Liver (tissue), 9 donors: ENCODE data around the gene ENTHD1. TPM values are rescaled to one million over a fixed set of nuclear protein-coding genes. Genes with fewer than 3 reads are reported as not detected.
"Not testable (repeated sequence)": the region's sequence is repeated elsewhere in the genome, so short reads cannot be mapped to it uniquely, and the experiment has no call there.

Experiments used
- DNase-seq: peaks from one replicate; pipeline ENCODE4 v3.0.0-alpha.2; 2017; ENCODE audit warnings: low spot score
- H3K27ac ChIP-seq, 2 donors: one replicate each; pipeline ENCODE4 v1.7.0; 2013; ENCODE audit warnings: inconsistent platforms in 2 of 2, low read length in 2 of 2, control low read depth in 1 of 2, low read depth in 1 of 2, mild to moderate bottlenecking in 1 of 2
- H3K27me3 ChIP-seq, 4 donors: one replicate each; pipeline versions ENCODE4 v1.6.1 to v1.7.0; 2013; ENCODE audit warnings: low read length in 3 of 4, inconsistent platforms in 1 of 4, mild to moderate bottlenecking in 1 of 4, moderate library complexity in 1 of 4; ENCODE audit not compliant: control insufficient read depth in 4 of 4, insufficient read depth in 4 of 4
- H3K36me3 ChIP-seq, 4 donors: one replicate each; pipeline versions ENCODE4 v1.6.1 to v1.7.0; 2013; ENCODE audit warnings: low read length in 3 of 4, mild to moderate bottlenecking in 3 of 4, low read depth in 1 of 4, moderate library complexity in 1 of 4; ENCODE audit not compliant: control insufficient read depth in 4 of 4, insufficient read depth in 3 of 4
- H3K4me1 ChIP-seq, 4 donors: one replicate each; pipeline versions ENCODE4 v1.6.1 to v1.7.0; 2013; ENCODE audit warnings: low read length in 3 of 4, mild to moderate bottlenecking in 3 of 4, moderate library complexity in 1 of 4; ENCODE audit not compliant: control insufficient read depth in 4 of 4, insufficient read depth in 4 of 4
- H3K4me3 ChIP-seq, 3 donors: one replicate each; pipeline versions ENCODE4 v1.6.1 to v1.7.0; 2013; ENCODE audit warnings: low read length in 3 of 3, control low read depth in 1 of 3, low read depth in 1 of 3, mild to moderate bottlenecking in 1 of 3
- H3K9ac ChIP-seq, 2 donors: one replicate each; pipeline ENCODE4 v1.7.0; 2013; ENCODE audit warnings: low read length in 2 of 2, mild to moderate bottlenecking in 2 of 2, moderate library complexity in 2 of 2, control low read depth in 1 of 2, low read depth in 1 of 2
- H3K9me3 ChIP-seq, 4 donors: one replicate each; pipeline versions ENCODE4 v1.6.1 to v1.7.0; 2013; ENCODE audit warnings: low read length in 3 of 4; ENCODE audit not compliant: control insufficient read depth in 4 of 4
- EGR1 ChIP-seq, 2 donors: IDR thresholded peaks; 2 replicates each; pipeline ENCODE4 v1.6.1; 2016 to 2018; ENCODE audit warnings: antibody characterized with exemption in 2 of 2, low read depth in 2 of 2
- FOXA1 ChIP-seq: IDR thresholded peaks from 2 replicates; pipeline ENCODE4 v1.6.1; 2016; ENCODE audit warnings: antibody characterized with exemption
- FOXA2 ChIP-seq: IDR thresholded peaks from 2 replicates; pipeline ENCODE4 v1.6.1; 2016; ENCODE audit warnings: antibody characterized with exemption
- HNF4A ChIP-seq, 2 donors: conservative IDR thresholded peaks; 2 replicates each; pipeline ENCODE4 v1.6.1; 2016; ENCODE audit warnings: antibody characterized with exemption in 2 of 2, mild to moderate bottlenecking in 2 of 2
- HNF4G ChIP-seq: IDR thresholded peaks from 2 replicates; pipeline ENCODE4 v1.6.1; 2016; ENCODE audit warnings: antibody characterized with exemption
- JUND ChIP-seq, 2 donors: IDR thresholded peaks; 2 replicates each; pipeline ENCODE4 v1.6.1; 2016; ENCODE audit warnings: antibody characterized with exemption in 2 of 2
- NR2F2 ChIP-seq: IDR thresholded peaks from 2 replicates; pipeline ENCODE4 v1.6.1; 2016; ENCODE audit warnings: antibody characterized with exemption
- RAD21 ChIP-seq, 2 donors: IDR thresholded peaks; 2 replicates each; pipeline ENCODE4 v1.6.1; 2016; ENCODE audit warnings: antibody characterized with exemption in 2 of 2, mild to moderate bottlenecking in 2 of 2
- RXRA ChIP-seq, 2 donors: IDR thresholded peaks; 2 replicates each; pipeline ENCODE4 v1.6.1; 2017 to 2018; ENCODE audit warnings: antibody characterized with exemption in 2 of 2, mild to moderate bottlenecking in 1 of 2
- SP1 ChIP-seq: IDR thresholded peaks from 2 replicates; pipeline ENCODE4 v1.6.1; 2018; ENCODE audit warnings: antibody characterized with exemption, mild to moderate bottlenecking
- YY1 ChIP-seq: IDR thresholded peaks from 2 replicates; pipeline ENCODE4 v1.6.1; 2016; ENCODE audit warnings: antibody characterized with exemption, mild to moderate bottlenecking
- WGBS: extraction: QIAGEN DNeasy Blood & Tissue Kit; methylation state at CpG from one replicate; pipeline ENCODE4 v1.1.7; 2013; 5-methylcytosine and 5-hydroxymethylcytosine counted together
- polyA plus RNA-seq, 2 donors: library from polyadenylated mRNA; stranded (reverse) in 1 of 2; unstranded in 1 of 2; fragments of 200-250 nt in 1 of 2; fragments of >200 nt in 1 of 2; fragmentation: Nextera tagmentation in 1 of 2; extraction: Ambion mirVana in 1 of 2; gene quantifications; one replicate each; pipeline versions ENCODE4 v1.2.1 to v1.2.3, GENCODE V29; 2013 to 2015
- total RNA-seq, 2 donors: library from RNA; depleted of rRNA; stranded (reverse); fragments of >200 nt; gene quantifications; one replicate each; pipeline ENCODE4 v1.2.3, GENCODE V29; 2014
- TF ChIP-seq, protein P1 (sequence below): IDR thresholded peaks from 2 replicates; pipeline ENCODE4 v1.6.1; 2016; ENCODE audit warnings: antibody characterized with exemption, mild to moderate bottlenecking
- TF ChIP-seq, protein P2 (sequence below): IDR thresholded peaks from 2 replicates; pipeline ENCODE4 v1.6.1; 2016; ENCODE audit warnings: antibody characterized with exemption
- TF ChIP-seq, protein P3 (sequence below): IDR thresholded peaks from 2 replicates; pipeline ENCODE4 v1.6.1; 2016; ENCODE audit warnings: antibody characterized with exemption
- TF ChIP-seq, protein P4 (sequence below): IDR thresholded peaks from 2 replicates; pipeline ENCODE4 v1.6.1; 2016; ENCODE audit warnings: antibody characterized with exemption
- TF ChIP-seq, protein P5 (sequence below): fragments of 150-350 bp; IDR thresholded peaks from 2 replicates; pipeline ENCODE4 v1.5.1; 2017; ENCODE audit warnings: improper control_type of control experiment, low read depth, low read length; ENCODE audit not compliant: missing input control
- donor health status: healthy.
- donor health status: healthy.
- donor health status: healthy.
- donor health status: healthy.
- donor health status: healthy.

Gene ENTHD1
- total and polyA plus RNA-seq, 4 donors: not detected

DNA sequence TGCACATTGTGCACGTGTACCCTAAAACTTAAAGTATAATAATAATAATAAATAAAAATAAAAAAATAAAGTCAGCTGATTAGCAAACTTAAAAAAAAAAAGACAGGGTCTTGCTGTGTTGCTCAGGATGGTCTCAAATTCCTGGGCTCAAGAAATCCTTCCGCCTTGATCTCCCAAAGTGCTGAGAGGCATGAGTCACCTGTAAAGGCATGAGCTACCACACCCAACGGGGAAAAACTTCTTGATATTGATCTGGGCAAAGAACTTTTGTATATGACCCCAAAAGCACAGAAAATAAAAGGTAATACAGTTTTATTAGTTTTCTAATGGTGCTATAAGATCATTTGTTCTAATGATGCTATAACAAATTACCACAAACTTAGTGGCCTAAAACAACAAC, 46.1 kb downstream of the ENTHD1 start:
- H3K36me3 ChIP-seq: no peaks in the 10 kb centered on the region
- DNase-seq: no peak
- peaks cover 0 to 4% (median 0%) of the 10 kb centered on the region in 4 donors for H3K27me3 ChIP-seq
- no peak overlapping the region for H3K27ac ChIP-seq
- WGBS: 80% methylated on average over 3 of the region's 3 CpGs
- no peak overlapping the region for H3K4me3 ChIP-seq
- H3K9ac ChIP-seq: no peak overlapping the region
- no peaks in the 10 kb centered on the region for H3K9me3 ChIP-seq
- no peaks in the 10 kb centered on the region for H3K4me1 ChIP-seq
- TF ChIP-seq FOXA1 (no peak), SP1 (no peak), NR2F2 (no peak), RXRA (IDR thresholded peaks at IDR 0.05) (no peak), FOXA2 (no peak), EGR1 (IDR thresholded peaks at IDR 0.05; ENCODE audit: low read depth in 2 of 2) (no peak), JUND (IDR thresholded peaks at IDR 0.05) (no peak), RAD21 (IDR thresholded peaks at IDR 0.05) (no peak), YY1 (no peak), HNF4G (no peak), HNF4A (conservative IDR thresholded peaks at IDR 0.05) (no peak)
- TF ChIP-seq, protein P1, sequence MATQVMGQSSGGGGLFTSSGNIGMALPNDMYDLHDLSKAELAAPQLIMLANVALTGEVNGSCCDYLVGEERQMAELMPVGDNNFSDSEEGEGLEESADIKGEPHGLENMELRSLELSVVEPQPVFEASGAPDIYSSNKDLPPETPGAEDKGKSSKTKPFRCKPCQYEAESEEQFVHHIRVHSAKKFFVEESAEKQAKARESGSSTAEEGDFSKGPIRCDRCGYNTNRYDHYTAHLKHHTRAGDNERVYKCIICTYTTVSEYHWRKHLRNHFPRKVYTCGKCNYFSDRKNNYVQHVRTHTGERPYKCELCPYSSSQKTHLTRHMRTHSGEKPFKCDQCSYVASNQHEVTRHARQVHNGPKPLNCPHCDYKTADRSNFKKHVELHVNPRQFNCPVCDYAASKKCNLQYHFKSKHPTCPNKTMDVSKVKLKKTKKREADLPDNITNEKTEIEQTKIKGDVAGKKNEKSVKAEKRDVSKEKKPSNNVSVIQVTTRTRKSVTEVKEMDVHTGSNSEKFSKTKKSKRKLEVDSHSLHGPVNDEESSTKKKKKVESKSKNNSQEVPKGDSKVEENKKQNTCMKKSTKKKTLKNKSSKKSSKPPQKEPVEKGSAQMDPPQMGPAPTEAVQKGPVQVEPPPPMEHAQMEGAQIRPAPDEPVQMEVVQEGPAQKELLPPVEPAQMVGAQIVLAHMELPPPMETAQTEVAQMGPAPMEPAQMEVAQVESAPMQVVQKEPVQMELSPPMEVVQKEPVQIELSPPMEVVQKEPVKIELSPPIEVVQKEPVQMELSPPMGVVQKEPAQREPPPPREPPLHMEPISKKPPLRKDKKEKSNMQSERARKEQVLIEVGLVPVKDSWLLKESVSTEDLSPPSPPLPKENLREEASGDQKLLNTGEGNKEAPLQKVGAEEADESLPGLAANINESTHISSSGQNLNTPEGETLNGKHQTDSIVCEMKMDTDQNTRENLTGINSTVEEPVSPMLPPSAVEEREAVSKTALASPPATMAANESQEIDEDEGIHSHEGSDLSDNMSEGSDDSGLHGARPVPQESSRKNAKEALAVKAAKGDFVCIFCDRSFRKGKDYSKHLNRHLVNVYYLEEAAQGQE: no peak
- TF ChIP-seq, protein P2, sequence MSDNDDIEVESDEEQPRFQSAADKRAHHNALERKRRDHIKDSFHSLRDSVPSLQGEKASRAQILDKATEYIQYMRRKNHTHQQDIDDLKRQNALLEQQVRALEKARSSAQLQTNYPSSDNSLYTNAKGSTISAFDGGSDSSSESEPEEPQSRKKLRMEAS: no peak
- TF ChIP-seq, protein P3, sequence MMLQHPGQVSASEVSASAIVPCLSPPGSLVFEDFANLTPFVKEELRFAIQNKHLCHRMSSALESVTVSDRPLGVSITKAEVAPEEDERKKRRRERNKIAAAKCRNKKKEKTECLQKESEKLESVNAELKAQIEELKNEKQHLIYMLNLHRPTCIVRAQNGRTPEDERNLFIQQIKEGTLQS: no peak
- TF ChIP-seq, protein P4, sequence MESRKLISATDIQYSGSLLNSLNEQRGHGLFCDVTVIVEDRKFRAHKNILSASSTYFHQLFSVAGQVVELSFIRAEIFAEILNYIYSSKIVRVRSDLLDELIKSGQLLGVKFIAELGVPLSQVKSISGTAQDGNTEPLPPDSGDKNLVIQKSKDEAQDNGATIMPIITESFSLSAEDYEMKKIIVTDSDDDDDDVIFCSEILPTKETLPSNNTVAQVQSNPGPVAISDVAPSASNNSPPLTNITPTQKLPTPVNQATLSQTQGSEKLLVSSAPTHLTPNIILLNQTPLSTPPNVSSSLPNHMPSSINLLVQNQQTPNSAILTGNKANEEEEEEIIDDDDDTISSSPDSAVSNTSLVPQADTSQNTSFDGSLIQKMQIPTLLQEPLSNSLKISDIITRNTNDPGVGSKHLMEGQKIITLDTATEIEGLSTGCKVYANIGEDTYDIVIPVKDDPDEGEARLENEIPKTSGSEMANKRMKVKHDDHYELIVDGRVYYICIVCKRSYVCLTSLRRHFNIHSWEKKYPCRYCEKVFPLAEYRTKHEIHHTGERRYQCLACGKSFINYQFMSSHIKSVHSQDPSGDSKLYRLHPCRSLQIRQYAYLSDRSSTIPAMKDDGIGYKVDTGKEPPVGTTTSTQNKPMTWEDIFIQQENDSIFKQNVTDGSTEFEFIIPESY: no peak

DNA sequence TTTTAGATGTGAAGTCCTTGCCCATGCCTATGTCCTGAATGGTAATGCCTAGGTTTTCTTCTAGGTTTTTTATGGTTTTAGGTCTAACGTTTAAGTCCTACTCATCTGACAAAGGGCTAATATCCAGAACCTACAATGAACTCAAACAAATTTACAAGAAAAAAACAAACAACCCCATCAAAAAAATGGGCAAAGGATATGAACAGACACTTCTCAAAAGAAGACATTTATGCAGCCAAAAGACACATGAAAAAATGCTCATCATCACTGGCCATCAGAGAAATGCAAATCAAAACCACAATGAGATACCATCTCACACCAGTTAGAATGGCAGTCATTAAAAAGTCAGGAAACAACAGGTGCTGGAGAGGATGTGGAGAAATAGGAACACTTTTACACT, 47.0 kb downstream of the ENTHD1 start:
- H3K27ac ChIP-seq, H3K36me3 ChIP-seq, H3K4me3 ChIP-seq, DNase-seq, H3K9ac ChIP-seq, H3K27me3 ChIP-seq, H3K9me3 ChIP-seq, H3K4me1 ChIP-seq: not testable (repeated sequence)
- 80% methylated on average over 1 of the region's 1 CpG for WGBS

DNA sequence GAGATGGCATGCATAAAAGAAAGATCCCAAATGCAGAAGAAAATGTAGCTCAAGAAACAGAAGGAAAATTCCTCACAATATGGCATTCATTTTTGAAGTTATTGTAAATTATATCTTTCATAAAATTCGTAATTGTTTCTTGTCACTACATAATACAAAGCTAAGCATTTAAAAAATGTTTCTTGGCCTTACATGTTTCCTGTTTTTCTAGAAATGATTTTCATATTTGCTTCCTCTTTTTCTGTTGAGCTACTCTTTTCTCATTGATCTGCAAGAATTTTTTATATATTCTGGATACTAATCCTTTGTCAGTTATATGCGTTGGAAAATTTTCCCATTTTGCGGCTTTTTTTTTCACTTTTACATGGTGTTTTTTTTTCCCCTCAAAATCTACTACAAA, 48.0 kb downstream of the ENTHD1 start:
- DNase-seq: no peak
- no peaks in the 10 kb centered on the region for H3K9me3 ChIP-seq
- 68% methylated on average over 3 of the region's 3 CpGs for WGBS
- H3K4me1 ChIP-seq: no peaks in the 10 kb centered on the region
- TF ChIP-seq NR2F2 (no peak), HNF4A (conservative IDR thresholded peaks at IDR 0.05) (no peak)
- TF ChIP-seq, protein P5, sequence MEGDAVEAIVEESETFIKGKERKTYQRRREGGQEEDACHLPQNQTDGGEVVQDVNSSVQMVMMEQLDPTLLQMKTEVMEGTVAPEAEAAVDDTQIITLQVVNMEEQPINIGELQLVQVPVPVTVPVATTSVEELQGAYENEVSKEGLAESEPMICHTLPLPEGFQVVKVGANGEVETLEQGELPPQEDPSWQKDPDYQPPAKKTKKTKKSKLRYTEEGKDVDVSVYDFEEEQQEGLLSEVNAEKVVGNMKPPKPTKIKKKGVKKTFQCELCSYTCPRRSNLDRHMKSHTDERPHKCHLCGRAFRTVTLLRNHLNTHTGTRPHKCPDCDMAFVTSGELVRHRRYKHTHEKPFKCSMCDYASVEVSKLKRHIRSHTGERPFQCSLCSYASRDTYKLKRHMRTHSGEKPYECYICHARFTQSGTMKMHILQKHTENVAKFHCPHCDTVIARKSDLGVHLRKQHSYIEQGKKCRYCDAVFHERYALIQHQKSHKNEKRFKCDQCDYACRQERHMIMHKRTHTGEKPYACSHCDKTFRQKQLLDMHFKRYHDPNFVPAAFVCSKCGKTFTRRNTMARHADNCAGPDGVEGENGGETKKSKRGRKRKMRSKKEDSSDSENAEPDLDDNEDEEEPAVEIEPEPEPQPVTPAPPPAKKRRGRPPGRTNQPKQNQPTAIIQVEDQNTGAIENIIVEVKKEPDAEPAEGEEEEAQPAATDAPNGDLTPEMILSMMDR: no peak
- no peak overlapping the region for H3K9ac ChIP-seq
- no peak overlapping the region for H3K4me3 ChIP-seq
- H3K27ac ChIP-seq: no peak overlapping the region
- H3K27me3 ChIP-seq: no peaks in the 10 kb centered on the region
- no peaks in the 10 kb centered on the region for H3K36me3 ChIP-seq
